ENCODE results near the gene LAMA1. TPM values are rescaled to one million over a fixed set of nuclear protein-coding genes. Genes with fewer than 3 reads are reported as not detected.

The LAMA1 gene
- total and polyA plus RNA-seq, 2 of the 8 experiments (the other 6 are each of a cell fraction or from before 2014, with no cell fraction given) = 30.4 to 48.7 TPM

- TF ChIP-seq CHD7 (IDR thresholded peaks at IDR 0.05; ENCODE audit: insufficient replicate concordance, low read length) (no peak), POLR2AphosphoS5 (IDR thresholded peaks at IDR 0.05; ENCODE audit: low read depth, low read length) (no peak), EP300 (IDR thresholded peaks at IDR 0.05; ENCODE audit: borderline replicate concordance in 1 of 2, low read depth in 2 of 2, low read length in 2 of 2) (no peak), RFX5 (IDR thresholded peaks at IDR 0.05; ENCODE audit: borderline replicate concordance, low read depth, low read length) (no peak), ATF2 (IDR thresholded peaks at IDR 0.05; ENCODE audit: low read length) (no peak), KDM5A (IDR thresholded peaks at IDR 0.05; ENCODE audit: low read length) (no peak), SIX5 (IDR thresholded peaks at IDR 0.05; ENCODE audit: low read depth, low read length) (no peak), USF2 (IDR thresholded peaks at IDR 0.05; ENCODE audit: low read length) (no peak)
Observed at GRCh38 chr18:7049951-7050350, 67.6 kb downstream of the LAMA1 start (continued).

Data from H1 (cell line).